Loucy (cell line): ENCODE measurements around the gene MYH14.

Source experiments
- CTCF ChIP-seq: fragments of 200-600 bp; sonication (generic); conservative IDR thresholded peaks from 2 replicates; pipeline ENCODE4 v1.5.1; 2014; ENCODE audit warnings: mild to moderate bottlenecking, antibody characterized with exemption, low read length
- EZH2phosphoT487 ChIP-seq: fragments of 200-600 bp; IDR thresholded peaks from 2 replicates; pipeline ENCODE4 v1.6.1; 2018; ENCODE audit warnings: antibody characterized with exemption, mild to moderate bottlenecking, moderate library complexity, borderline replicate concordance

- TF ChIP-seq CTCF (no peak), EZH2phosphoT487 (no peak)
Measured at GRCh38 chr19:50205681-50206138, 2.3 kb downstream of the MYH14 start.
